IPS-15b (cell line): ENCODE measurements around the gene CNOT11.
"Not testable (repeated sequence)": the region's sequence is repeated elsewhere in the genome, so short reads cannot be mapped to it uniquely, and the experiment has no call there.

Experiments used
- H3K27me3 ChIP-seq: one replicate; pipeline ENCODE4 v1.6.1; 2013; ENCODE audit warnings: low read length; ENCODE audit not compliant: control insufficient read depth, insufficient read depth
- H3K36me3 ChIP-seq: one replicate; pipeline ENCODE4 v1.6.1; 2013; ENCODE audit warnings: low read length; ENCODE audit not compliant: control insufficient read depth, insufficient read depth
- H3K4me1 ChIP-seq: one replicate; pipeline ENCODE4 v1.6.1; 2013; ENCODE audit warnings: mild to moderate bottlenecking, low read length; ENCODE audit not compliant: control insufficient read depth, insufficient read depth
- H3K4me3 ChIP-seq: one replicate; pipeline ENCODE4 v1.5.1; 2013; ENCODE audit warnings: low read depth, low read length
- H3K9ac ChIP-seq: one replicate; pipeline ENCODE4 v1.6.1; 2013; ENCODE audit warnings: low read depth, mild to moderate bottlenecking, low read length
- H3K9me3 ChIP-seq: one replicate; pipeline ENCODE4 v1.6.1; 2013; ENCODE audit warnings: mild to moderate bottlenecking, low read length; ENCODE audit not compliant: control insufficient read depth, insufficient read depth

CNOT11 gene

DNA sequence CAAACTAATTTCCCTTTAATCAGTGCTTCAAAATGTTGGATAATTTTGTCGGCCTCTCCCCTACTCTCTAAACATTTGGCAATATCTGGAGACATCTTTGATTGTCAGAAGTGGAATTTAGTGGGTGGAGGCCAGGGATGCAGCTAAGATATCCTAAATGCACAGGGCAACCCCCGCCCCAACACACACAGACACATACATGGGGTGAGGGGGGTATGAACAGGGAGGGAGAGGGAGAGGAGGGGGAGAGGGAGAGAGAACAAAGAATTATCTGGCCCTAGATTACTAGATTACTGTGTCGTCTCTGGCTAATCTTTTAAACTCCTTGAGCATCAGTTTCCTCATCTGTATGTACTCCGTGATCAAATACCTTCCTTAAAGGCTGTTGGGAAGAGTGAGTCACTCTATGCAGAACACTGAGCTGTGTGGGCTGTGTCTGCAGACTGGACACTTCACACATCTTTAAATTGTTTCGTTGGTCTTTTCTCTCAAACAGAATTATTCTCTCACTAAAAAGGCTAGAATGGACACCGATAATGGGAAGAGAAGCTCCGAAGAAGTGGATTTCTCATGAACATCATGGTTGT is 52.9 kb downstream of the CNOT11 start:
- H3K9me3 ChIP-seq: no peaks in the 10 kb centered on the region
- no peak overlapping the region for H3K9ac ChIP-seq
- H3K4me1 ChIP-seq: peaks cover 3% of the 10 kb centered on the region
- no peaks in the 10 kb centered on the region for H3K36me3 ChIP-seq
- H3K4me3 ChIP-seq: no peak overlapping the region
- H3K27me3 ChIP-seq: peaks cover 4% of the 10 kb centered on the region

DNA sequence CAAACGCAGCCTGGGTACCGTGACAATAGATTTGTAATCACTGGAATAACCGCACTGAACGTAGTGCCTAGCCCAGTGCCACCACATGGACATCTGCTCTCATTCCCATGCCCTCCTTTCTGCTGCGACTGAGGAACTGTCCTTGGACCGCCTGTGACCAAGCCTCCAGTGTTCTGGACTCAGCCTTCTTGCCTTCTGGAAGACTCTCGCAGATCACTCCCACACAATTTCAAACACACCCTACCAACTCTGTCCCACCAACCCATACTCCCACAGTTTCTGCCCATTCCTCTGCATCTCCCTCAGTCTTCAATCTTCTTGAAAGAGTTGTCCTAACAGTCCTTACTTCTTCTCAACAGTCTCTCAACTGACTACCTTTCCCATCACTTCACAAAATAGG is 53.7 kb downstream of the CNOT11 start:
- Histone ChIP-seq H3K36me3 (no peaks in the 10 kb centered on the region), H3K4me3 (peak overlapping the region; percentile 81), H3K27me3 (peaks cover 4% of the 10 kb centered on the region), H3K9ac (no peak overlapping the region), H3K9me3 (no peaks in the 10 kb centered on the region), H3K4me1 (peaks cover 3% of the 10 kb centered on the region)

DNA sequence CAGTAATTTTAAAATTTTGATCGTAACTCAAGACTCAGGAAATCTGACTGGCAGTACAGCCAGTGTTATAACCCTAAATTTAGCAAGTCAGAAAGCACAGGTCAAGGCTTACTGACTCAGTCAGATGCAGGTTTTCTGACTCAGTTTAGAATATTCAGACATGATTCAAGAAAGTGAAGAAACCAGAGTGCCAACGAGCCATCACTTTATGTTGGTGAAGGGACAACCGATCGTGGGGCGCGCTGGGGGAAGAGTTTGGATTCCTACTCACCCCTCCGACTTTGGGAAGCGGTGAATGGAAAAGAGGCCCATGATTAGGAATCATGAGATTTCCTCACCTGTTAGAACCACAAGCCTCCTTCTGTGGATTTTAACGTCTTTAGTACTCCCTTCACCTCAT is 54.8 kb downstream of the CNOT11 start:
- peak overlapping the region; percentile 81 for H3K4me3 ChIP-seq
- H3K9me3 ChIP-seq: no peaks in the 10 kb centered on the region
- H3K27me3 ChIP-seq: peaks cover 4% of the 10 kb centered on the region
- peak overlapping the region; percentile 77 for H3K9ac ChIP-seq
- no peaks in the 10 kb centered on the region for H3K36me3 ChIP-seq
- peaks cover 3% of the 10 kb centered on the region for H3K4me1 ChIP-seq

DNA sequence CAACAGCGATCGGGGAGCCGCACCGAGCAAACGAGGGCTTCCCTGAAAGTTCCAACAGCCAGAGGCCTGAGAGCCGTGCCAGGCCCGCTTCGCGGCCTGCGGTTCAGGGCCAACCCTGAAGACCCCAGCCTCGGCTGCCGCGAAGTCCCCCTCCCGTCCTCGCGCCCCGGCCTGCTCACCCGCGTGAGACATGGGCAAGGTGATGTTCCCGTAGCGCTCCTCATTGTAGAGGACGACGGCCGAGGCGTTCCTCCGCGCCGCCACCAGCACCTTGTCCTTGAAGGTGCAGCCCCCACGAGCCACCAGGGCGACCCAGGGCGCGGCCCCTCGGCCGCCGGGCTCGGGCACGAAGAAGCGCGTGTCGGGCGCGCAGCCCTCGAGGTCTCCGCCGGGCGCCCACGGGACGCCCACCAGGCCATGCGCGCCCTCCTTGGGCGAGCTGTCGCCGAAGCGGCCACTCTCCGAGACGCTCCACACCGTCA is 55.3 kb downstream of the CNOT11 start:
- Histone ChIP-seq H3K9me3 (no peaks in the 10 kb centered on the region), H3K4me1 (peaks cover 3% of the 10 kb centered on the region), H3K27me3 (peaks cover 4% of the 10 kb centered on the region), H3K36me3 (no peaks in the 10 kb centered on the region), H3K4me3 (peak overlapping the region; percentile 81), H3K9ac (peak overlapping the region; percentile 77)

DNA sequence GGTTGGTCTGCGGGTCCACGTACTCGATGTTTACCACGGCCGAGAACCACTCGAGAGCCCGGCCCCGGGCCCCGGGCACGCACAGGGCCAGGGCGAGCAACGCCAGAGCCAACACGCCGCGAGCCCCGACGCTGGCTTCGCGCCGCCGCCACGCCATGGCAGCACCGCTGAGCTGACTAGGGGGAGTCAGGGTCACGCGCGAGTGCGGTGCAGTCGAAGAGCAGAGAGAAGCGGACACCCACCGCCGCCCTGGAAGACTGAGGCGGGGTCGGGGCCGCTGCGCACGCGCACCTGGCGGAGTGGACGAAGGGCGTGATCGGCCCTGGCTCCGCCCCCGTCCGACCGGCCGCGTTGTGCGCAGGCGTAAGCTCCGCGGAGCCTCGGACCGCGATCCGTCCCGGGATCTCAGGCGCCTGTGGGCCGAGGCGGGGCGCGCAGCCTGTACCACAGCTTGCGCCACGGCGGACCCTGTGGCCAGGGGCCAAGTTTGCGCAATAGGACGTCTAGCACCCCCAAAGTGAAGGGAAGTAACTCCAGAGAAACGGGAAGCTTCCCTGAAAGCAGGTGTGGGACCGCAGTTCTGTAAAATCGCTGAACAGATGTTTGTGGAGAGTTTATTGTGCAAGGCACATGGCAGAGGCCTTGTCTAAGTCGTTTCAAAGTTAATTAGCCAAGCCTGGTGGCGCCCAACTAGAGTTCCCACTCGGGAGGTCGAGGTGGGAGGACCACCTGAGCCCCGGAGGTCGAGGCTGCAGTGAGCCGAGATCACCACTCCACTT is 55.9 kb downstream of the CNOT11 start, which contains the start of gene RNF149:
Gene RNF149 (minus strand): TSS at position 270 of the 779 bp plus-strand sequence. CDS start 113 bp downstream, at position 157.
- peaks cover 3% of the 10 kb centered on the region for H3K4me1 ChIP-seq
- H3K9ac ChIP-seq: peak within 1 kb of the TSS; percentile 77
- H3K9me3 ChIP-seq: no peaks in the 10 kb centered on the region
- H3K27me3 ChIP-seq: peaks cover 4% of the 10 kb centered on the region
- H3K4me3 ChIP-seq: peak within 1 kb of the TSS; percentile 81
- no peaks in the 10 kb centered on the region for H3K36me3 ChIP-seq

DNA sequence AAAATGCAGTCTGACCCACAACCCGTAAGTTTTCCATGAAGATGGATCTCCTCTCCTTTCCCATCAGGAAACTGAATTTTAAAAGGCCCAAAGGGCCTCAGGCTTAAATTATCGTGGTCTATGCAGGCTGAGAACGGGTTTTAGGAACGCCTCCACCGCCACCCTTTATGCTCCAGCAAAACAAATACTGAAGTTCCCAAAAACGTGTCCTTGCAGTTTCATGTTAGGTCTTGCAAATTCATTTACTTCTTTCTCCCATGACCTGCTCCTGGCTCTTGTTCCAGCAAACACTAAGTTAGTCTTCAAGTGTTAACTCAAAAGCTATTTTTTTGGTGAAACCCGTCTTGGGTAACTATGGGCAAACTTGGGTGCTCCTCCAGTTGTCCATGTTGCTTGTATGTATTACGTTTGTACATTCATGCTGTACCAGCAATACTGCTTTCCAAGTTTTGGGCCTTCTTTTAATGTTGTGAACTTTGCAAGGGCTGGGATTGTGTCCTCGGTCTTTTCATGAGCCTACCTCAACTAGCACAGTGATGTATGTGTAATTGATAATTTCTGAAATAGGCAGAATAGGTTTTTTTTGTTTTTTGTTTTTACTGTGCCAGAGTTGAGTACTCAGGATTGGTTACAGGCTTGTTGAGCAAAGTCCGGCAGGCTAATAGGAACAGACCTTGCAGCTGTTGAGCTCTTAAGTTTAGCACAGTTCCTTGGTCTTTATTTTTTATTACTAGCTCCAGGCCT is 57.6 kb downstream of the CNOT11 start:
- peaks cover 4% of the 10 kb centered on the region for H3K27me3 ChIP-seq
- no peak overlapping the region for H3K9ac ChIP-seq
- H3K4me3 ChIP-seq: no peak overlapping the region
- no peaks in the 10 kb centered on the region for H3K36me3 ChIP-seq
- peaks cover 3% of the 10 kb centered on the region for H3K4me1 ChIP-seq
- no peaks in the 10 kb centered on the region for H3K9me3 ChIP-seq

DNA sequence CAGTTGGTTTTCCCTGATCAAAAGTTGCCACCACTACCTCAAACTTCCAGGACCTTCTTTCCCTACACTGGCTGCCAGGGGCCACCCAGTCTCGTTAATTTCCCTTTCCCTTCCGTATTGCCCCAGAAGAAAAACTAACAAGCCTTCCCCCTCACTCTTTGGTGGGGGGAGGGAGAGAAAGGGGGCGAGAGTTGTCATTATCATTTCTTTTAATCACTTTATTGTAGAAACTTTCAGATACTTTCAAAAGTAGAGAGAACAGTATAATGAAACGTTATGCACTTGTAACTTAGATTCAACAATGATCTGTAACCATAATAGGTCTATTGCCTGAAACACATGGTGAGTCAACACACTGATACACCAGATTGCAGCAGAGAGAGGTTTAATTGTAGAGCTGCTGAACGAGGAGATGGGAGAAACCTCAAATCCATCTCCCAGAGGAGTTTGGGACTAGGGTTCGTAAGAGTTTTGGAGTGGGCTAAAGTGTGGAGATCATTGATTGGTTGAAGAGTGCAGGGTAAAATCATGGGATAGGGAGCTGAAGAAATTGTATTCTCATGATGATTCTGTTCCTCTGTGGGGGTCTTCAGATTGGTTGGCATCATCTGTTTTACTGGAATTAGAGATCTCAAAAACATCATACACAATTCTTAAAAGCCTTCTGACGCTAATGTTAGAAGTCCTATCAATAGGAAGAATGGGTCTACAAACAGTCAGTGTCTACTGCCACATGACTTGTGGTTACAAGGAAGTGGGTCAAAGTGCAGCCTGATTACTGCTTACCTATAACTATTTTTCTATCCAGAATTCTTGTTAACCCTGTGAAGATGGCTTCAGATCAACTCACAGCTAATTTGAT is 58.4 kb downstream of the CNOT11 start:
- no peak overlapping the region for H3K4me3 ChIP-seq
- H3K4me1 ChIP-seq: peaks cover 2% of the 10 kb centered on the region
- no peak overlapping the region for H3K9ac ChIP-seq
- peaks cover 4% of the 10 kb centered on the region for H3K27me3 ChIP-seq
- no peaks in the 10 kb centered on the region for H3K36me3 ChIP-seq
- H3K9me3 ChIP-seq: no peaks in the 10 kb centered on the region

DNA sequence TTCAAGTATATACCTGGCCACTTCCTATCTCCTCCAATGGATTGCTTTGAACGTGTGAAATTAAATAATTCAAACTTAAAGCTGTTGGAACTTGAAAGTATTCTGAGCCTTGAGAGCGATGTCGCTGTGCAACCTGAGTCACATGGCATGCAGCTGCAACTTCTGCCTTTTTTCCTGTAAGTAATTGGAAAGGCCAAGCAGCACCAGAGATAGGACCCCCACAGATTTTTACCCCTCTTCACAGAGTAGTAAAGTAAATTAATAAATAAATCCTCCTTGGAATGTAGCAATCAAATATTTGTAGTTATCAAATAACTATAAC is 59.0 kb downstream of the CNOT11 start:
- H3K36me3 ChIP-seq: no peaks in the 10 kb centered on the region
- H3K9me3 ChIP-seq: no peaks in the 10 kb centered on the region
- peaks cover 4% of the 10 kb centered on the region for H3K27me3 ChIP-seq
- H3K4me3 ChIP-seq: no peak overlapping the region
- H3K9ac ChIP-seq: no peak overlapping the region
- H3K4me1 ChIP-seq: no peaks in the 10 kb centered on the region

DNA sequence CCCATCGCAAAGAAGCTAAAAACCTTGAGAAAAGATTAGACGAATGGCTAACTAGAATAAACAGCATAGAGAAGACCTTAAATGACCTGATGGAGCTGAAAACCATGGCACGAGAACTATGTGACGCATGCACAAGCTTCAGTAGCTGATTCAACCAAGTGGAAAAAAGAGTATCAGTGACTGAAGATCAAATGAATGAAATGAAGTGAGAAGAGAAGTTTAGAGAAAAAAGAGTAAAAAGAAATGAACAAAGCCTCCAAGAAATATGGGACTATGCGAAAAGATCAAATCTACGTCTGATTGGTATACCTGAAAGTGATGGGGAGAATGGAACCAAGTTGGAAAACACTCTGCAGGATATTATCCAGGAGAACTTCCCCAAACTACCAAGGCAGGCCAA is 63.9 kb downstream of the CNOT11 start:
- H3K27me3 ChIP-seq, H3K9ac ChIP-seq, H3K36me3 ChIP-seq, H3K4me1 ChIP-seq, H3K4me3 ChIP-seq, H3K9me3 ChIP-seq: not testable (repeated sequence)
